HG03097 (cell line): ENCODE results near the gene NEGR1.
"Not testable (repeated sequence)": the region's sequence is repeated elsewhere in the genome, so short reads cannot be mapped to it uniquely, and the experiment has no call there.

Source experiments
- ATAC-seq: cut with Tn5 transposase; IDR thresholded peaks from one replicate; pipeline ENCODE4 v1.9.1; 2021; ENCODE audit not compliant: unreplicated experiment, low FRiP score

Gene NEGR1

DNA sequence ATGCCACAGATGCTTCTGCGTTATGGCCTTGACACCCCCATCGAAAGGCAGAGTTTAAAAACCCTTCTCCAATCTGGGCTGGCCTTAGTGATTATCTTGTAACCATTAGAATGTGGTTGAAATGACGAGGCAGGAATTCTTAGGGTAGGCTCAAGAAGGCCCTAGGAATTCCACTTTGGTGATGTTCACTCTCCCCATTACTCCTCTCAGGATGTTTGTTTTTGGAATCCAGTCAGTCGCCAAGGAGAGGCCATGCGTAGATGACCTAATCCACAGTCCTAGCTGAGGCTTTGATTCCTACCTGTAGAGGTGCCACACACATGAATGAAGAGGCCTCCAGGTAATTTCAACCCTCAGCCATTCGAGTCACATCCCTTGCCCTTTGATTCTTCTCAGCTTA lies 318.2 kb downstream of the NEGR1 start:
- no peak for ATAC-seq

DNA sequence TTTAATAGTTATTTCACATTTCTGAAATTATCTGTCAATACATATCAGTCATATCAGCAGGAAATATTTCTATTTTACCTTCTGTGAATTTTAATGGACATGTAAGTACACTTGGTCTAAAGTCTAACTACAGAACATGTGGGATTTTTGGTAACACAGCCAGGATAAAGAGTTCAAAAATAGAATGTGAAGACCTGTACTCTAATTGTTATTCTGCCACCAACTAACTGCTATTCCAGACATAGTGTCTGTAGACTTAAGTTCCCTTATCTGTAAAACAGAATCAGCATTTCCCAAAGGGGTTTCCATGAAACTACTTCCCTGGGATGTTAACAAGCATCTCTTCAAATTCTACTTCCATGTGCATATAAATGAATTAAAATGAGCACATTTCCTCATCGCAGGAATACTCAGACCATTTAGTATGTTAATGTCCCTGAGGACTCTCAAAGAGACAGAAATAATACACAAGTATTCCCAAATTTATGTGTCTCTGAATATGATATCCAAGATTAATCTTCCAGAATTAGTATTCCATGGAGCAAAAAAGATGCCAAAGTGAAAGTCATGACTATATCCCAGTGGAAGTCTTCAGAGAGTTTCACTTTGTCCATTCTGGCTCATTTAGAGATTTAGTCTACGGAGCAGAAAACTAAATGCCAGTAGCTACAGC lies 325.6 kb downstream of the NEGR1 start:
- ATAC-seq, result no peak

DNA sequence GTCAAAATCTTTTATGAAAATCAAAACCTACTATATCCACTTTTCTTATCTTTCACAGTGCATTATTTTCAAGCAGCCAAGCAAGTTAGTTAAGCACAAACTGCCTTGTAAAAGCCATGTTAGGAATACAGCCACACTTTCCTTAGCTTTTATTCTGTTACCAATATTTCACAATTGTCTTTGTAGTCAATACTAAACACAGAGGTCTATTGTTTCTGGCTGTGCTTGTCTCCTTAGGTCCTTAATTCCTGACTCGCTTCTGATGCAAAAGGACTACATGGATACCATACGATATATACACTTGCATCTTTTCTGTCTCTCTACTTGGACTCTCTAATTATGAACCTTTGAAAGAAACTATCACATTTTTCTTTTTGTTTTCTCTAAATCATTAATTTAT lies 331.8 kb downstream of the NEGR1 start:
- no peak for ATAC-seq

DNA sequence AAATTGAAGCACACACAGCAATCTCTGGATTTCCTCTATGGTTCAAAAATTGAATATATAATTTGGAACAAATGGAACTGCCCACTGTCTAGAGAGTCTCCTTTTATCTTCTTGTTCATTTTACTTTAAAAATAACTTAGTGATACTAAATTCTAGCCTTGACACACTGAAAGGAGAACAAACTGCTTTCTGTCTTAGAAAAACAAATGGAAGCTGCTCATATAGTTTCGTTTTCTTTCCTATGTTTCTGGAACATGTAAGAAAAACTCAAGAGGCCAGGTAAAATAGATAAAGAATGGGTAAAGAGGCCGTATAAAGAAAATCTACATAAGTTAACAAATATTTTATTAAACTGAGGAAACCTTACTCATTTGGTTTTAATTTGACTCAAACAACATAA lies 332.7 kb downstream of the NEGR1 start:
- no peak for ATAC-seq

DNA sequence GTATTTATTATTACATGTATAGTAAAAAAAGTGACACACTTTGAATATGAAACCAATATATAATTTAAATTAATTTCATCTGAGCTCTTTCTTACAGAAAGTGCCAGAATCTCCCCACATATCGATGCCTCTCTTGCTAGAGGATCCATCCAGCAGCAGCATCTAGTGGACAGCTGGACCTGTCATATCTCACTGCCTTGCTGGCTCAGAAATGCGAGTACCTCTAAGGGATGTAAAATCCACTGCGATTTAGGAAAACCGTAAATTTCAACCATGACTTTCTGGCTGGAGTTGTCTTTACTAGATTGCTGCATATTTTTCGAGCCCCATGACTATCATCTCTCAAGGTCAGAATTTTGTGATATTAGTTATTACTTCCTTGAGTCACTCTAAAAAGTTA lies 333.8 kb downstream of the NEGR1 start:
- no peak for ATAC-seq

DNA sequence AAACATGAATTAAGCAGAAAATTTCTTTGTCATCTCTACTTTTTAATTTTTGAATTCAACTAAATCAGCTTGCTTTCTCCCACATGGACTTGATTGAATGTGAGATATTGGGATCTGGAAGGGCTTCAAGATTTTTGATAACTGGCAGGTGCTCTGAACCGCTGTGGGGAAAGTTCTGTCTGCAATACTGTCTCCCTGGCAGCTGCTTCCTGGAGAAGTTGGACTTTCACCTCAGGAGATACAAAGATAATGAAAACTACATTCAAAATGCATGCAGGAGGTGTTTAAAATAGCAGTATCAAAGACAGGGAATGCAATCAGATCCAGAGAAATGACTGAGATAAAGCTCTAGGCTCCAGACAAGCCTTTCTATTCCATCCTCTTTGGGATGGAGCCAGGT lies 338.3 kb downstream of the NEGR1 start:
- ATAC-seq, result no peak

DNA sequence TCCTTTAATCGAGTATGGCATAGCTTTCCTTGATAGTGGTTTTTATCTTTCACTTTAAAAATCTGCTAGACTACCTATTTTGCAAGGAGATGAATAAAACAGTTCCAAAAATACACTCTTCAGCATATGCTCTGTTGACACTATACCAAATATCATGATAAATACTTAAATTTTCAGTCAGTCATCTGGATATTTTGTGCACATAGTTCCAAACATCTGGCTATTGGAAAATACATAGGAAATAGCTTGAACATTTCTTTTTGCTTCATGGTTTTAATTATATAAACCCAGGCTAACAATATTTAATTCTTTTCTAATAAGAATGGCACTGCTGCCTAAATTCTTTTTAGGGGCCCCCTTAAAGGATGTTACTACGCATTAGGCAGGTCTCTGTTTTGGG lies 342.1 kb downstream of the NEGR1 start:
- no peak for ATAC-seq

DNA sequence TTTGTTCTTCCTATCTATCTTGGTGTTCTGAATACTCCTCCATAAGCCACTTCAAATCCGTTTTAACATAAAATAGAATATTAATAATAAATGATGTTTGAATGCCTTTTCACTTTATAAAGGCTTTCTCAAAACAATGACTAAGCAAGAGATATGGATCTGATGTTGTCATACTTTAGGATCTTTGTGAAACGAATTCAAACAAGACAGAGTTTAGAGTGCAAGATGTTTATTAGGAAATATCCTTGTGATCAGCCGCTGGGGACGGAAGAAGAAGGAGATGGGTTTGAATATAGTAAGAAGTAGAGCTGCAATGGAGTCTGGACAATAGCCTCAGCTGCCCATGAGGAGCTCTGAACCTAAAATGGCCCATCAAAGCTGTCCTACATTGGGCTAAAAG lies 351.8 kb downstream of the NEGR1 start:
- no peak for ATAC-seq

DNA sequence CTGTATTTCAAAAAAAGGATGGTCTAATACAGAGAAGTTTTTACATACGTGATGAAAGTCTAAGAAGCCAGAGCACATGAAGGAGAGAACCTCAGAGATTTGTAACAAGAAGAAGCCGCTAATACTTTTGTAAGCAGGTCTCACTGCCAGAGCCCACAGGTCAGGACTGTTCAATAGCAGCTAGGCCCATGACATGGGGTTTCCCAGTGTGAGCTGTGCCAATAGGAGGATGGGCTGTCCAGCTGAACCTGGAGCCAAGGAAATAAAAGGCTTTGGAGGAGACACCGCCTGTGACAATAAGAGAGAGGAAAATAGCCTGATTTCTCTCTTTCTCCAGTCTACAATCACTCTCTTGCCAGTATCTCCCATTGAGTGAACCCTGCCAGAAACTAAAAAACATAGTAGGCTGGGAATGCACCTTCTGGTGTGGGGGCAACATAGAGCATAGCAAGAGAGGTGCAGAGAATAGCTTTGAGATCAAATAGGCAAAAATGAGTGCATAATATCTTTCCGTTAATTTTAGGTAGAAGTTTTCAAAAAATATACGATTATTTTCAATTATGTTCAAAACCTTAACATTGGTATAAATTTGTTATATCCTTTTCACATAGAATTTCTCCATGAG lies 360.3 kb downstream of the NEGR1 start:
- no peak for ATAC-seq

DNA sequence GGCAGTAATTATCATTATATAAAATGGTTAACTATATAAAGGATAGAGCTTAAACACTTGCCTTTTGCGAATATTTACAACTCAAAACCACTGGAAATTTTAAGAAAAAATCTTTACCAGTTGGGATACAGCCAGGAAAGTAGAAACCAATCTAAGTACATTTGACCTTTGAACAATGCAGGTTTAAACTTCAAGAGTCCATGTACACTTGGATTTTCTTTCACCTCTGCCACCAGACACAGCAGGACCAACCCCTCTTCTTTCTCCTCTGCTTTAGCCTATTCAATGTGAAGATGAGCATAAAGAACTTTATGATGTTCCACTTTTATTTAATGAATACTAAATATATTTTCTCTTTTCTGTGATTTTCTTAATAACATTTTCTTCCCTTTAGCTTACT lies 361.1 kb downstream of the NEGR1 start:
- no peak for ATAC-seq

DNA sequence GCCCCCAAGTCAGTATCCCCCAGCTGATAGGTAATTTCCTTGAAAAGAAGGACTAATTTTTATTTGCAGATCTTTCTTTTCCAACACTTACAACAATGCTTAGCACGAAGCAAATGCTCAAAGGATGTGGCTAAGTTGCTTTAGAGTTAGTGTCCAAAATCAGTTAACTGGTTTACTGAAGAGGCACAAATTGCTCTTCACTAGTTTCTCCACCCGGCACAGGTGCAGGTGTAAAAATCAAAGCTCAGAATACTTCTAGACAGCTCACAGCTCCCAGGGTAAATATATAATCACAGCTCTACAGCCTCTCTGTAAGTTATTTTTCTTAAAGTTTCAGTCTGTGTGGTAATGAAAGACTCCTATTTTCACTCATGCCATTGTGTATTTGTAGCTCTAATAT lies 361.8 kb downstream of the NEGR1 start:
- ATAC-seq, result no peak

DNA sequence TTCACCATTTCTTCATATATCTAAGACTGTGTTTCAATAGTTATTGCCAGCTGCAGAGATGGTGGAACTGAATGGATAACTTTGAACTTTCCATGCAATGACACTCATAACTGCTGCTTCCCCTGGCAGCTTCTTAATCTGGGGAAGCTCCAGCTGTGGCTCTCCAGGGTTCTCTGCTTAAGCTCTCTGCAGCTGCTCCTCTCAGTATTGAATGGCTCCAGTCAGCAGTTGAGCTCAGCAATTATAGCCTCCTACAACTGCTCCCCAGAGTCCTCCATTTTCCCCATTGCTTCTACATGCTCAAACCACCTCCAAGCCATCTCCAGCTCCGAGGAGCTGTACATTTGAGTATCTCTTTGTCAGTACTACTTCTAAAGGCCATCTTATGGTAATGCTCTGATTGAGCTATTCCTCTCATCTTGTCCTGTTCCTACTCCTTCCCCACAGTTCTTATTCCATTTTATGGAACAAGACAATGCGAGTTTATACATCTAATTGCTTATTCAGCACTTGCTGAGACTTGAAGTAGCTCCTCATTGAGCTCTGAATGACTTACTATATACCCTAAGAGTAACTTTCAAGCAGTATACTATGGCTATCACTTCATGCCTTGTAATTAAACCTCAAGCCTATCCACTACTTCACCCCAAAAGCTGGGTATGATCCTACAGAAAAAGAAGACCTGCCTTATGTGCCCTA lies 362.4 kb downstream of the NEGR1 start:
- no peak for ATAC-seq

DNA sequence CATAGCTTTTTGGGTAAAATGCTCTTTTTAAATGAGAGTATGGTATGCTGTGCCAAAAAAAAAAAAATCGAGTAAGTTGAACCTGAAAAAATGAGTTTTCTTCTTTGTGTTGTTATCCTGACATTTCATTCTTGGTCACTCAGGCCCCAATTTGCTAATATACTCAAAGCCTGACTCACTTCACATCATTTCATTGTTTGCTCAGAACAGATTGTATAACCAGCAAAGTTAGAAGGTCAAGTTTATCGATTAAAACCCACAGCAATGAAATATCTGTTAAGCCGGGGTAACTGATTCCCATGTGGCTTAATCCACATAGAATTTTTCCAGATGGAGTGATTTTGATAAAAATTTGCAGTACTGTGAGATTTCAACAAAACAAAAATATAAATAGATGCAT lies 363.7 kb downstream of the NEGR1 start:
- ATAC-seq, result no peak

DNA sequence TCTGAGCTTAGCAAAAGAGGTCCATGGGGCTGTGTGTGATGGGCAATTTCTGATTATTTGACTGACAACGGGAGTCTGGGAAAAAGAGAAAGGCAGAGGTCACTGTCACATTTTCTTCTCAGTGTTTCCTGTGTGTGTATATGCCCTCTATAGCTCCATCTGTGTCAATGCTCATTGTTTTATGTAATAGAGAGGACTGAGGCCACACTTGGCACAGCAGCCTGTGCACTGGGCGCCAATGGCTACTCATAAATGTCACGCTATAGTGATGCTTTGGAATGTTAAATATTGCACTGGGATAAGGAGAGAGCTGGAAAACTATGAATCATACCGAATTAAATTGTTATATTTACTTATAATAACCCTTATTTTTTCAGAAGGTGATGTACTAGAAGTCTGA lies 365.4 kb downstream of the NEGR1 start:
- no peak for ATAC-seq

DNA sequence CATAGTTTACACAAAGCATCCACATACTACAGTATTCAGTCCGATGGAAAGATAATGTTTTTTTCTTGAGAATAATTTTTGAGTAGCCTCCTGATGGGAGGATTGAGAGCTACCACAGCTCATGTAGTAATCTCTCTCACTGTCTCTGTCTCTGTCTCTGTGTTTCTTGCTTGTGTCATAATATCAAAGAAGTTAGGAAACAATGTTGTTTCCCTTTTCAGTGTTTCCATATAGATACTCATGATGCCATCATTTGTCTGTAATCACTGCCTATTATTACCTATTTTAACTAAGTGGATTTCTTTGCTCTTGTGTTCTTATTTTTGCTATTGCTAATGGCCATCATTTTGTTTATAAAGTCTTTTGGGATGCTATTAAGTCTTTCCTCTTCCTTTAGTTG lies 367.7 kb downstream of the NEGR1 start:
- no peak for ATAC-seq

DNA sequence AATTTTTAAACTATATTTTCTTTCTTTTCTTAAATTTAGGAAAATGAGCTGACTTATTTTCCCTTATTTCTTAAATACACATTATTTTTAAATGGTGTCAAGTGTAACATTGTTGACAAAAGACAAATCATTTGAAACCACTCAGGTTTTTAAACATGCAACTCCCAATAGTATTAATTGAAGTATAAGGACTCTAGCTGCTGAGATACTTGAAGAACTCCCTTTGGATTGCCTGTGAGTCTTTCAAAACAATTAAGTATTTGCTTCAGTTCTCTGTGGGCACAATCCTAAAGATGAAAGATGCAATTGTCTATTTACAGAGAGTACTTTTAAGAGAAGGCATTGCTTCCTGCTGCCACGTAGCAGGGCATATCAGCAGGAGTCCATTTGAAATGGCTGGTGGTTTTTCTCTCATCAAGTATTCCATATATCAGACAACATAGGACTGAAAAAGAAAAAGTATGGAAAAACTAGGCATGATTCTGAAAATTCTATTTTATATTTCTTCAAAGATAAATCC lies 373.4 kb downstream of the NEGR1 start:
- no peak for ATAC-seq

DNA sequence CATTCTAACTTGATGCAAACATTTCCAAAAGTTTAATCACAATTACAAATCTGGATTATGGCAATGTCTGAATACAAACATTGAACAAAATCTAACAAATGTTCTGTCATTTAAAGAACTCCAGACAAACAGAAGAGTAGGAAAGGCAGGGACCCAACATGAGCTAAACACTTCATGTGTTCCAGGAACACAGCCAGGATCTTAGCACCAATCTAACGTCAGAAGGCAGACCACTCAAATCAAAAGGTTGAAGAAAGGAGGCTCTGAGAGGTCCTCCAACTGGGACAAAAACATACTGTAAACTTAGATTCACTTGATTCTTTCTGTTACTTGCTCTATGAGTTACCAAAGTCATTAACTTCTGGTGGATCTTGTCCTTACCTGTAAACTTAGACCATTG lies 374.0 kb downstream of the NEGR1 start:
- ATAC-seq, result no peak

DNA sequence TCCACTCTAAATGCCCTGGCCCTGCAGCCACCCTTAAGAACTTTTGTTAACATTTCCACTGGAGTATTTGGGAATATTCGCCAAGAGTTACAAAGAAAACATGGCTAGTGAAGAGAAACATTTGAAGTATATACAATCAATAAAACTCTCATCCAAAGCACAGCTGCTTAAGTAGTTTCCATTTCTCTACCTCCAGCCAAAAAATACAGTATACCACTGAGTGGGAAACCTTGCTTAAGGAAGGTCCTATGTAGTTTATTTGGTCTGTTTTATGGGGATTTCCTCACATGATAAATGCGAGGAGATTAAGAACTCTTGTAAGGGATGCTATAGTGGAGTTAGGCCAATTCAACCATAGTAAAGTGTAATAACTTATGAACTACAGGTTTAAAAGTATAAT lies 382.5 kb downstream of the NEGR1 start:
- no peak for ATAC-seq

DNA sequence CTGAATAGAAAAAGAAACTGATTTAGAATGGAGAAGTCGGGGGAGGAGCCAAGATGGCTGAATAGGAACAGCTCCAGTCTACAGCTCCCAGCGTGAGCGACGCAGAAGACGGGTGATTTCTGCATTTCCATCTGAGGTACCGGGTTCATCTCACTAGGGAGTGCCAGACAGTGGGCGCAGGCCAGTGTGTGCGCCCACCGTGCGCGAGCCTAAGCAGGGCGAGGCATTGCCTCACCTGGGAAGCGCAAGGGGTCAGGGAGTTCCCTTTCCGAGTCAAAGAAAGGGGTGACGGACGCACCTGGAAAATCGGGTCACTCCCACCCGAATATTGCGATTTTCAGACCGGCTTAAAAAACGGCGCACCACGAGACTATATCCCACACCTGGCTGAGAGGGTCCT lies 394.2 kb downstream of the NEGR1 start:
- not testable (repeated sequence) for ATAC-seq

DNA sequence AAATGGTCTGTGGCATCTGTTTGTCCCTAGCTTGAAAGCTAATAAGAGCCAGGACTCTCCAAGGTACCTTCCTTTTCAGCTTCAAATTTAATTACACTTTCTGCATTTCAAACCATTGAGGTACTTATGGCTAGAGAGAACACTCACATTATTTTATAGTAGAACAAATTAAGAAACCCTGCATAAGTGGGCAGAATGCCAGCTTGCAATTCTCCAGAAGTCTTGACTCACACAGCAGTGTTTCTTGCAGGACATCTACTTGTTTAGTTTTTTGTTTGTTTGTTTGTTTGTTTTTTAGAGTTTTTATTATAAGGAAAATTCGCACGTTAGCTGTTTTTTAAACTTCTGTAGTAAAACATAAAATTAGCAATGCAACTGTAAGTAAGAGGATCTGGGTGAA lies 397.2 kb downstream of the NEGR1 start:
- ATAC-seq, result no peak

DNA sequence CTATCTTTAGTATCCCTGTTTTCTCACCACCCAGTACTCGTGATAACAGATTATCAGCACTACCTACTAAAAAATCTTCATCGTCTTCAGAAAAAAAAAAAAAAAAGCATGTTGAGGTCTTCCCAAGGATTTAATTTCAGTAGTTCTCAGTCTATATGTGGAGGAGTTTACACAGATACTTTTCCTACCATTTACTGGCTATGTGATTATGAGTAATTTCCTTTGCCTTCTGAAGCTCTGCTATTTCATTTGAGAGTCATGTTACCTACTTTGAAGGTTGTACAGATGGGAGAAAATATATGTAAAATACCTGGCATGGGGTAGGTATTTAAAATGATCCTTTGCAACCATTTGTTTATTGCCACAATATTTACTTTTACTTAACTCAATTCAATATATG lies 399.7 kb downstream of the NEGR1 start:
- ATAC-seq, result no peak

DNA sequence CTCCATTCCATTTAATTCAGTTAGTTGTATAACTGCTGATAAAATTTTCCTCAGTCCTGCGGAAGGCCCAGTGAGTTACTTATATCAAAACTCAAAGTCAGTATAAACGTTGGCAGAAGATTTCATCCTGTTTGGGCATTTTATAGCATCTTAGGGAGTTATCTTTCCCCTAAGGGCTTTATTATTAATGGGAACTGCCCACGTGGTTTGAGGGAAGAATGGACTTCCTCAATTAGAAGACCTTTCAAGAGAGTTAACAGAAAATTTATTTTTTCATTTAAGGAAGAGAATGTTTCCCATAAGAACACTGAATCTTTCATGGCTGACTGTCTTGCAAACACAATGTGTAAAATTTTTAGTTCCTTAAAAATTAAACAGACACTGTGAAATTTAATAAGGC lies 400.1 kb downstream of the NEGR1 start:
- ATAC-seq, result no peak
